ENCODE measurements around the gene SIGLEC5.

- TF ChIP-seq EZH2 (IDR thresholded peaks at IDR 0.05; ENCODE audit: low read depth), result no peak
- TF ChIP-seq CTCF (conservative IDR thresholded peaks at IDR 0.05), result no peak
Observed at GRCh38 chr19:51641648-51642047, 11.4 kb upstream of the SIGLEC5 start.
